ENCODE data around the gene EFCAB8.

GRCh38 chr20:32829311-32830005, 29.3 kb upstream of the EFCAB8 start:
- no peak for TF ChIP-seq JUND (IDR thresholded peaks at IDR 0.05)
- TF ChIP-seq CTCF (IDR thresholded peaks at IDR 0.05; ENCODE audit: low read depth, low read length, missing input control) = no peak
- no peak for TF ChIP-seq ZBTB33 (IDR thresholded peaks at IDR 0.05)
- no peak for TF ChIP-seq TAF1 (conservative IDR thresholded peaks at IDR 0.05)
- TF ChIP-seq MAX (IDR thresholded peaks at IDR 0.05) = no peak
- no peak for TF ChIP-seq YY1 (IDR thresholded peaks at IDR 0.05)
- TF ChIP-seq REST (IDR thresholded peaks at IDR 0.05) = no peak
- TF ChIP-seq RAD21 (IDR thresholded peaks at IDR 0.05) = no peak
- no peak for TF ChIP-seq FOXA1 (IDR thresholded peaks at IDR 0.05)
- no peak for TF ChIP-seq EGR1 (IDR thresholded peaks at IDR 0.05; ENCODE audit: low read depth in 2 of 2)
- no peak for TF ChIP-seq ATF3 (IDR thresholded peaks at IDR 0.05)
- no peak for TF ChIP-seq RXRA (IDR thresholded peaks at IDR 0.05)
- TF ChIP-seq GABPA (IDR thresholded peaks at IDR 0.05 in 1 of 2, conservative IDR thresholded peaks at IDR 0.05 in 1 of 2) = no peak

Measured in liver (tissue), 3 donors.